Posterior vena cava (tissue), 2 donors: Measurements from ENCODE around the gene LRRC72. TPM values are rescaled to one million over a fixed set of nuclear protein-coding genes. Genes with fewer than 3 reads are reported as not detected.
"Not testable (repeated sequence)": the region's sequence is repeated elsewhere in the genome, so short reads cannot be mapped to it uniquely, and the experiment has no call there.

Source experiments
- DNase-seq: peaks from one replicate; pipeline ENCODE4 v3.0.0-alpha.2; 2020; ENCODE audit warnings: low spot score
- intact Hi-C, 2 donors: fragments of 100-400 bp; cut with DNase I; formaldehyde crosslinking; loops; one replicate each; pipeline versions ENCODE4 v1.14.1 to v1.14.2; 2022 to 2023
- total RNA-seq, 2 donors: library from RNA; stranded (reverse); fragmentation: NEBNext Ultra II Directional; extraction: Animal tissue kit (Norgen Biotek cat#: 25700); gene quantifications; one replicate each; pipeline ENCODE4 v1.2.1, GENCODE V29; 2021
- donor health status: DM: yes; HTN: yes; CAD: no.
- donor health status: DM: yes; HTN: yes; CAD: no.

Gene LRRC72
- total RNA-seq, 2 donors from 2014 or later: not detected

GRCh38 chr7:16519985-16520384 lies 6.6 kb upstream of the LRRC72 start:
- DNase-seq, intact Hi-C loops: not testable (repeated sequence)

GRCh38 chr7:16524332-16524731 lies 2.3 kb upstream of the LRRC72 start:
- DNase-seq: no peak
- intact Hi-C loops: no loop called here

- intact Hi-C loops: no loop called here
These were observed 1.9 kb downstream of the LRRC72 start for GRCh38 chr7:16528520-16528919.

GRCh38 chr7:16529697-16530096 lies 3.1 kb downstream of the LRRC72 start:
- no peak for DNase-seq
- intact Hi-C loops: no loop called here

More at GRCh38 chr7:16528520-16528919, 1.9 kb downstream of the LRRC72 start:
- DNase-seq: no peak

GRCh38 chr7:16531707-16532106 lies 5.1 kb downstream of the LRRC72 start:
- no peak for DNase-seq
- intact Hi-C loops: no loop called here

- intact Hi-C loops: no loop called here
- DNase-seq: no peak
These were observed 5.6 kb downstream of the LRRC72 start for GRCh38 chr7:16532272-16532671.

- intact Hi-C loops: no loop called here
- no peak for DNase-seq
These were observed 8.9 kb downstream of the LRRC72 start for GRCh38 chr7:16535500-16535899.

GRCh38 chr7:16540559-16540958 lies 13.9 kb downstream of the LRRC72 start:
- DNase-seq, intact Hi-C loops: not testable (repeated sequence)

- intact Hi-C loops: no loop called here
- DNase-seq: no peak
These were observed 15.8 kb downstream of the LRRC72 start for GRCh38 chr7:16542401-16542800.

- DNase-seq: no peak
- intact Hi-C loops: no loop called here
These were observed 16.8 kb downstream of the LRRC72 start for GRCh38 chr7:16543456-16543855.

GRCh38 chr7:16546921-16547505 lies 20.4 kb downstream of the LRRC72 start:
- DNase-seq: no peak
- intact Hi-C loops: no loop called here

- DNase-seq: no peak
- intact Hi-C loops: no loop called here
These were observed 21.8 kb downstream of the LRRC72 start for GRCh38 chr7:16548428-16548827.

GRCh38 chr7:16550671-16551070 lies 24.0 kb downstream of the LRRC72 start:
- DNase-seq: no peak
- intact Hi-C loops: no loop called here

GRCh38 chr7:16554518-16555236 lies 28.1 kb downstream of the LRRC72 start:
- intact Hi-C loops: no loop called here
- no peak for DNase-seq

- DNase-seq: no peak
- intact Hi-C loops: no loop called here
These were observed 29.7 kb downstream of the LRRC72 start for GRCh38 chr7:16556359-16556758.

GRCh38 chr7:16558761-16559302 lies 32.2 kb downstream of the LRRC72 start:
- no peak for DNase-seq
- intact Hi-C loops: no loop called here

- DNase-seq: no peak
- intact Hi-C loops: loop anchor here in 1 of 2 donors (10.0 kb wide), 1 partner anchor 475 kb away; no protein-coding TSS in a partner anchor
These were observed 33.0 kb downstream of the LRRC72 start for GRCh38 chr7:16559497-16560179.

GRCh38 chr7:16561943-16562342 lies 35.3 kb downstream of the LRRC72 start:
- intact Hi-C loops: loop anchor here in 1 of 2 donors (10.0 kb wide), 1 partner anchor 477 kb away; no protein-coding TSS in a partner anchor
- no peak for DNase-seq

GRCh38 chr7:16562456-16563220 lies 36.0 kb downstream of the LRRC72 start:
- intact Hi-C loops: loop anchor here in 1 of 2 donors (10.0 kb wide), 1 partner anchor 478 kb away; no protein-coding TSS in a partner anchor
- DNase-seq: no peak
